Activated CD4-positive, alpha-beta T cell treated with anti-CD3 and anti-CD28 coated beads, Interleukin-2, amount 50 U/mL, for 1 hour (primary cell): ENCODE data around the gene FICD.
"Not testable (repeated sequence)": the region's sequence is repeated elsewhere in the genome, so short reads cannot be mapped to it uniquely, and the experiment has no call there.

Experiments
- DNase-seq: peaks from one replicate; pipeline ENCODE4 v3.0.0-alpha.2; 2020

FICD gene

DNA sequence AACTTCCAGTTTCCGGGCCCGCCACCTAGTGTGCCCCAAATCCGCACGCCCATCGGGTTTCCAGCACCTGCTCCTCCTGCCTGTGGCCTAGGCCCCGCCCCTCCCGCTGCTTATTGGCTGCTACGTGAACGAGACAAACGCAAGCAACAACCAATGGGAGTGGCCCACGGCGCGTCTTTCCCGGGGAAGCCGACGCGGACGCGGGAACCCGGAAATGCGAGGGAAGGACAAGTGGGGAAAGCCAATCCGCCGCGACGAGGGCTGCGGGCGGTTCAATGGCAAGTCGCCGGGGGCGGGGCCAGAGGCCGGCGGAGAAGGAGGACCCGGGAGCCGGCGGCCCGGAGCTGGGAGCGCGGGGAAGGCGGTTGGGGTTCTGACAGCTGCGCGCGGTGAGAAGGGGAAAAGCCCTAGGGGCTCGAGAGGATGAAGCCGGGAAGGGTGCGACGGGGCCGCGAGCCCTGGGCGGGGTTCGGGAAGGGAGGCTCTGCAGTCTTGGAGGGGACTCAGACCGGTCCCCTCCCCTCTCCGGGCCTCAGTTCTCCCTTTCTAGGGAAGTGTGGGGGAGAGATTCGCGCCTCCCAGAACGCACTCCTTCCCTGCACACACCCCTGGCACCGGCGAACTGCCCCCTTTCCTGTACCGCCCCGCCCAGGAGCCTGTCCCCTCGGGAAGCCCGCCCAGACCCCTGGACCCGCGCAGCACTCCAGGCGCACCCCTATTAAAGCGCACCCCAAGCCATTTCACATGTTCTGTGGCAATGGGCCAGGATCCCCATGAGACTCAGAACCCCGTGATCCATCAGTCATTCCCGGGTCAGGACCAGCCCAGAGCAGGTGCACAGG, at the start of gene FICD:
Gene FICD (plus strand): TSS at position 305 of the 842 bp plus-strand sequence. CDS start 1,696 bp downstream, outside the sequence.
- DNase-seq: peak; percentile 99

DNA sequence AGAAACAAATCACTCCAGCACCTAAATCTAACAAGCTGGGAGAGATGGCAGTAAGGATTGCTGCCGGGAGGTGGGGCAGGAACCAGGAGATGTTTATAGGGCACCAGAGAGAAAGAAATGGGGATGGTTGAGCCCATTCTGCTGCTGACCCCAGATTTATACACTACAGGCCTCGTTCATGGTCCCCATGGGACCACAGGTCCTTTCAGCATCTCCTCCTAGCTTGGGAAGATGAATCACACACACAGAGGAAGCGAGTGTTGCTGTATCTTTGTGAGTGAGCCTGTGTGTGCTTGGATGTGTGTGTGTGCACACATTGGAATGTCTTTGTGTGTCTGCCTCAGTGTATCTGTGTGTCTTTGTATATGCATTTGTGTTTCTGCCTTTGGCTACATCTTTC, 49.7 kb upstream of the FICD start:
- DNase-seq: no peak

DNA sequence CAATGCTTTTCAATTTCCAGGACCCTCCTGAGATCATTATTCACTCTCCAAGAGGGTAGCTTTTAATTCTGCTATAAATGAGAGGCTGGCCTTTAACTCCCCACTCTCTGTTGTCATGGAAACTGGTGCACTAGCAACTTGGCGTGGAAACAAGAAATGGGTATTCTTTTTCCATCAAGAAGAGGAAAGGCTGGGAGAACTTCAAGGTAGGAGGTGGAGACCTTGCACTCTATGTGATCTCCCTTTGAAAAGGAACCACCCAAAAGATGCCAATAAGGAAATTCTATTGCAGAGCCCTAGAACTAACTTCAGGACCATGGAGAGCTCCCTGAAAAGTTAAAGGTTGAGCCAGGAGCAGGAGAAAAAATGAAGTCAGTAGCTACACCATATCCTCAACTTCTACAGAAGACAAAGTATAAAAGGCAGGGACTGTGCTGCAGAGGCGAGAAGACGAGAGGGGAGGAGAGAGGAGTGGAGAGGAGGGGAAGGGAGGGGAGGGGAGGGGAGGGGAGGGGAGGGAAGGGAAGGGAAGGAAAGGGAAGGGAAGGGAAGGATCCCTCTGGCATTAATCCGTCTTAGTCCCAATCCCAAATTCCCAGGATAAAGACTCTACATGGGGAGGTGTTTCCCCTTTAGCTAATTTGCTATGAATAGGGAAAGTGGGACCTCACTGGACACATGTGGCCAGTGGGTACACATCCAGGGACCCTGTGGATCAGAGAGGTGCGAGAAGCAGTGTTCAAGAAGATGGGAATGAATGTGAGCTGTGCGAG, 46.7 kb upstream of the FICD start:
- no peak for DNase-seq

DNA sequence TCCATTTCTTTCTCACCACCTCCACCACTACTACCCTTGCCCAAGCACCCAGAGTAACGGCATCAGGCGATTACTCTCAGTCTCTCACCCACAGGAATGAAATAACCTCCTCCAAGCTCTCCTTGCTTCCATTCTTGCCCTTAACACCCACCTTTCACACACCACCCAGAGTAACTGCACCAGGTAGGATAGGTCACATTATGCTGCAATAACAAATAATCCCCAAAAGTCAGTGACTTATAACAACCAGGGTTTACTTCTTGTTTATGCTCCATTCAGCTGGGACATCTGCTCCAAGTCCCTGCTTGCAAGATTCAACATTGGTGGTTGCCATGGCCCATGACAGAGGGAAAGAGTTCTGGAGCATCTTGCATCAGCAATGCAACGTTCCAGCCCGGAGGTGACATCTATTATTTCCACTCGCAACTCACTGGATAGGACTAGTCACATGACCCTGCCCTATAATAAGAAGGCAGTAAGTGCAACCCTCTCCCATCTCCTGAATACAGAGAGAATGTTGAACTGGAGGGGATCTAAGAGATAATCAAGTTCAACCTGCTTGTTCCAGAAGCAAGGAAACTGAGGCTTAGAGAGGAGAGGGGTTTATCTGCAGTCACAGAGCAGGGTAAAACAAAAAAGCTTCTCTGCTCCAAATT, 41.5 kb upstream of the FICD start:
- no peak for DNase-seq

DNA sequence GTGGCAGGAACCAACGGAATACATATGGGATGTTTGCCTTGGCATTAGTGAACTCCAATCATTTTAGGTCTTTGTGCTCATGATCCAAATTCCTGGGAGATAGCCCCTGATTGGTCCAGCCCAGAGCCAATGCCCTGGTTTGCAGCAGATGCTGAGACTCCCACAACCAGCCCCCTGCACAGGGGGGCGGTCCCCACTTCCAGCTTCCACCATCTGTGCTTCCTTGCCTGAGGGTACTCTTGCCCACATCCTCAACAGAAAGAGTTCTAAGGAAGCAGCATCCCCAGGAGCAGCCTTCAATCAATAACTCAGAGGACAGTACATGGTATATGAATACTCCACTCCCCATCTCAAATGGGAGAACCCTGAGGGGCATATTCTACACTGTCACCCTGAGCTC, 39.7 kb upstream of the FICD start:
- no peak for DNase-seq

DNA sequence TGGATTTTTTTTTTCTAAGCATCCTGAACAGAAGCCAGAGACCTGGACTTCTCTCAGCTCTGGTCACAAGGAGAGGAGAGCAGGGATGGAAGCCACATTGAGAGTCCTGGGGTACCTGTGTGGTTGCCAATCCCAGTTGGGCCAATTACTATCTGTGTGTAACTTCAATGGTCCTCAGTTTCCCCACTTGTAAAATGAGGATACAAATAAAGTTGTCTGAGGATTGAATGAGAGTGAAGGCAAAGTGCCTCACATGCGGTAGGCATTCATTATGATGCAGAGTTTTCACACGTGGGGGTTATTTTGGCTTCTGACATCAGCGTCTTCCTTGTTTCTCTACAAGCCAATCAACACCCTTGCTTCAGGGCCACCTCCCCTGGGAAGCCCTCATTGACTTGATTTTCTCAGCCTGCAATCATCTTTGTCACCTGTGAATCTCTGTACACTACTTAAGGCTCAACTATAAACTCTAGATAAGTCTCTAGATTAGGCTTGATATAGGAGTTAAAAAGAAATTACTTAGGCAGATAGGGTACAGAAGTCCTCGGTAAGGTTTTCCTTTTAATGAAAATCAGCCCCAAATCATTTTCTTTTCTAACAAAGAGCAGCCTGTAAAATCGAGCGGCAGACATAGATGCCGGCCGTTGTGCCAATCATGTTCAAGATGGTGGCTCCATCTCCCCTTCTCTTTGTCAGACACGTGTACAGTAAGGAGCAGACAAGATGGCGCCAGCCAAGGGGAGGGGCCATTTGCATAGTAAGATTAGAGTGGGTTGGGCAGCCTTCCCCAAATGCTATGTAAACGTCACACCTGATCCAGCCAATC, 37.8 kb upstream of the FICD start:
- no peak for DNase-seq

DNA sequence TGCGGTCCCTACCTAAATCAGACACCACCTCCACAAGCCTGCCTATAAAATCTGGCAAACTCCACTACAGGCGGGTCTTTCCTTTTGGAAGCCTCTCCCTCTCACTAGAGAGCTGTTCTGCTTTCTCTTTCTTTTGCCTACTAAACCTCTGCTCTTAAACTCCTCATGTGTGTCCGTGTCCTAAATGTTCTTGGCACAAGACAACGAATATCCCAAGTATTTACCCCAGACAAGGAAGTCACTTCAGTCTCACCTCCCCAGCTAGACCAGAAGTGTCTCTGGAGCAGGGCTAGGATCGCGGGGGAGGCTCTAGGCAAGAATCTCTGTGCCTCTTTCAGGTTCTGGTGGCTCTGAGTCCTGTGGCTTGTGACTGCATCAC, 37.2 kb upstream of the FICD start:
- DNase-seq: no peak

DNA sequence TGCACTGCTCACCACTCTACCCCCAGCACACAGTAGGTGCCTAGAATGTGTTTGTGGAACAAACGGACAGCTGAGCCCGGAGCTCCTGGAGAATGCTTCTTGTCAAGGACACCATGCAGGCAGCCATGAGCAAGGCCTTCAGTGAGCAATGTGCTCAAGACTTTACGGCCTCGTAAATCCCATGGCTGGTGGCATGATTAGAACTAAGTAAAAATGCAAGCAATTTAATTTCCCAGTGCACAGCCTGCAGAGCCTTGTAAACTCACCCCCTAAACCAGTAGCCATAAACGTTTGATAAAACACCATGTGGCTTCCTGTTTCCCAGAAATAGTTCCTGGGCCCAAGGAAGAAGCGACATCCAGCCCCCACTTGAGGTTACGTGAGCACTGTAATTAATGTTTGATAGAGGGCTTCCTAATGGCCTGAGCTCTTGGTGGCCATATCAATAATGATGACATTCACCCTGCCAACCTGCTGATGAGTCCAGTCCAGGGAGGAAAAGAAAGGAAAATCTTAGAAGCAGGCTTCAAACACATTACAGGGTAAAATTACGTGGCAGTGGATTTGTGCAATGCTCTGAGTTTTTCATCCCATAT, 36.4 kb upstream of the FICD start:
- DNase-seq: no peak

DNA sequence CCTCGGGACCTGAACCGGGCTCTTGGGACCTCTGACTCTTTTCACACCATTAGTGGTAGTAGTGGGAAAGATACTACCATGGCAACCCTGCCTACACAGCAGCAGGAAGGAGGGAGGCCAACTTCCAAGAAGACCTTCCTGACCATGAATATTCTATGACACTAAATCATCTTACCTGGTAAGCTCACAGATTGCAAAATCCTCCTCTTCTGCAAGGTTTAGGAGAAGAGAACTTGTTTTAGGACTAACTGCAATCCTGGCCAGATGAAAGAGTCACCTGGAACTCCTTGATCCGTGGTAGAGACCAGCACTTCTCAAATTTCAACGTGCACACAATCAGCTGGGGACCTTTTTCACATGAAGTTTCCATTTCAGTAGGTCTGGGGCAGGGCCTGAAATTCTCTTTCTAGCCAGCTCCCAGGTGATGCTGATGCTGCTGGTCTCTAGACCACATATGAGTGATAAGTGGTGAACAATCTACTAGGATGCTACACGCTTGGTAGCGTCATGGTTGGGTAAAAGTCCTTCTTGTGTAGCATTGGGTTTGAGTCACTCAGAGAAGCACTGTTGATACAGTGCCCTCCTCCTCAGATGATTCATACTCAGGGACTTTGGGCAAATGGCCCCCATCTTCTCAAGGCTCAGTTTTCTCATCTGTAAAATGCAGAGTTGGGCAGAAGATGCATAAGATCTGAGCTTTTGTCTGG, 35.6 kb upstream of the FICD start:
- DNase-seq: no peak

DNA sequence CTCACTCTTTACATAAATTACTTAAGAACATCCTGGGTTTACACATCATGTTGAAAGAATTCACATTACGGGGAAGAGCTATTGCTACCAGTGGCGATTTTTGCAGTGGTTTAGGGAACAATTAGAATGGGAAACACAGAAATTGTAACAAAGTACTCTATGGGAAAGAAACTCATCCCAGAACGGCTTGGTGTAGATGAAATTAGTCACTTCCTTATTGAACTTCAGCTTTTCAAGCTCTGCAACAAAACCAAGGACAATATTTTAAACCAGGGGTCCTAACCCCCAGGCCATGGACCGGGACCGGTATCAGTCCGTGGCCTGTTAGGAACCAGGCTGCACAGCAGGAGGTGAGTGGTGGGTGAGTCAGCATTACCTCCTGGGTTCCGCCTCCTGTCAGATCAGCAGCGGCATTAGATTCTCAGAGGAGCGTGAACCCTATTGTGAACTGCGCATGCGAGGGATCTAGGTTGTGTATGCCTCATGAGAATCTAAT, 32.3 kb upstream of the FICD start:
- DNase-seq: no peak

DNA sequence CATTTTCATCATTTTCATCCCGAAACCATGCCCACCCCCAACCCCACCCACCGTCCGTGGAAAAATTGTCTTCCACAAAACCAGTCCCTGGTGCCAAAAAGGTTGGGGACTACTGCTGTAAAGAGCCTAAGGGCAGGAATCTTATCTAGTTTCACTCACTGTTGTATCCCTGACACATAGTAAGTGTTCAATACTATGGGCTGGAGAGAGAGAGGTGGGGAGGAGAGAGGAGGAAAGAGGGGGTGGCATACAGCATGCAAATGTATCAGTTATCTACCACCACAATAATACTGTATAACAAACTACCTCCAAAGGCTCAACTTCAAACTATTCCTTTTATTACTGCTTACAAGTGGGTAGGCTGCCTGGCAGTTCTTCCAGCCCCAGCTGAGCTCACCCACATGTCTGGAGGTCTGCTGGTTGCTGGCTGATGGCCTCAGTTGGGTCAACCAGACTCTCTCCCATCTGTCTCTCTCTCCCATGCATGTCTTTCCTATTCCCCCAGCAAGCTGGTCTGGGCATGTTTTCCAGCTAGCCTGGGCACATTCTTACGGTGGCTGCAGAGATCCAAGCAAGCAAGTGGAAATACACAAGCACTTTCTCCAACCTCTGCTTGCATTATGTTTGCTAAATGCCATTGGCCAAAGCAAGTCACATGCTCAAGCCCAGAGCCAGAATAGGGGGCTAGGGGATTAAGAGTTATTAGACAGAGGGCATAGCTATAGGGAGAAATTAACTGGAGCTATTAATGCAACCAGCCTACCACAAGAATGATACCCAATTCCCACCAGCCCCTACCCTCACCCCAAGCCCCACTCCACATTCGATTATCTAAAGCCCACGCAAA, 31.6 kb upstream of the FICD start:
- DNase-seq: no peak

DNA sequence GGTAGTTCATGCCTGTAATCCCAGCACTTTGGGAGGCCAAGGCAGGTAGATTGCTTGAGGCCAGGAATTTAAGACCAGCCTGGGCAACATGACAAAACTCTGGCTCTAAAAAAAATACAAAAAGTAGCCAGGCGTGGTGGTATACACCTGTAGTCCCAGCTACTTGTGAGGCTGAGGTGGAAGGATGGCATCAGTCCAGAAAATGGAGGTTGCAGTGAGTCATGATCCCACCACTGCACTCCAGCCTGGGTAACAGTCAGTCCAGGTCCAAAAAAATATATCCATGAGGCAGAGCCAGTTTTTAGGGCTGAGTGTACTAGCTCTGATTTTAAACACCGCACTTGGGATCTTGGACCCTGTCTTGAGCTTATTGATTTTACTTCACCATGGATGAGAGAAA, 30.6 kb upstream of the FICD start:
- DNase-seq: no peak

DNA sequence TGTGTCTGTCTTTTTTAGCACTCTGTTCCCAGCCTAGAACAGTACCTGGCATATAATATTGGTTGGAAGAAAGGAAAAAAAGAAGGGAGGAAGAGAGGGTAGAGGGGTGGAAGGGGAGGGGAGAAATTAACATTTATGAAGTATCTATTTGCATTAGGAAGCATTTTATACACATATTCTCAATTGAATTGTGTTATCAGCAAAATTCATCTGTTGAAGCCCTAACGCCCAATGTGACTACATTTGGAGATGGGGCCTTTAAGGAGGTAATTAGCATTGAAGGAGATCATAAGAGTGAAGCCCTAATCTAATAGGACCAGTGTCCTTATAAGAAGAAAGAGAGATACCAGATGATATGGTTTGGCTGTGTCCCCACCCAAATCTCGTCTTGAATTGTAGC, 30.2 kb upstream of the FICD start:
- no peak for DNase-seq

DNA sequence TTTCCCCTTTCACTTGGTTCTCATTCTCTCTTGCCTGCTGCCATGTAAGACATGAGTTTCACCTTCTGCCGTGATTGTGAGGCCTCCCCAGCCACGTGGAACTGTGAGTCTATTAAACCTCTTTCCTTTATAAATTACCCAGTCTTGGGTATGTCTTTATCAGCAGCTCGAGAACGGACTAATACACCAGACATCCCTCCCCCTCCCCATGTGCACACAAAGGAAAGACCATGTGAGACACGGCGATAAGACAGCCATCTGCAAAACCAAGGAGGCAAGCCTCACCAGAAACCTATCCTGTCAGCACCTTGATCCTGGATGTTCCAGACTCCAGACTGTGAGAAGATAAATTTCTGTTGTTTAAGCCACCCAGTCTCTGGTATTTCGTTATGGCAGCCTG, 29.7 kb upstream of the FICD start:
- DNase-seq: not testable (repeated sequence)

DNA sequence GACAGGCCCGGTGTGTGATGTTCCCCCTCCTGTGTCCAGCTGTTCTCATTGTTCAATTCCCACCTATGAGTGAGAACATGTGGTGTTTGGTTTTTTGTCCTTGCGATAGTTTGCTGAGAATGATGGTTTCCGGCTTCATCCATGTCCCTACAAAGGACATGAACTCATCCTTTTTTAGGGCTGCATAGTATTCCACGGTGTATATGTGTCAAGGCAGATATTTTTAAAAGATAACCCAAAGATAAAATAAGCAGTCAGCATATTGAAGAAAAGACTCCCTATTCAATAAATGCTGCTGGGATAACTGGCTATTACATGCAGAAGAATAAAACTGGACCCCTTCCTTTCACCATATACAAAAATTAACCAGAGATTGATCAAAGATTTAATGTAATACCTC, 28.0 kb upstream of the FICD start:
- DNase-seq: not testable (repeated sequence)

DNA sequence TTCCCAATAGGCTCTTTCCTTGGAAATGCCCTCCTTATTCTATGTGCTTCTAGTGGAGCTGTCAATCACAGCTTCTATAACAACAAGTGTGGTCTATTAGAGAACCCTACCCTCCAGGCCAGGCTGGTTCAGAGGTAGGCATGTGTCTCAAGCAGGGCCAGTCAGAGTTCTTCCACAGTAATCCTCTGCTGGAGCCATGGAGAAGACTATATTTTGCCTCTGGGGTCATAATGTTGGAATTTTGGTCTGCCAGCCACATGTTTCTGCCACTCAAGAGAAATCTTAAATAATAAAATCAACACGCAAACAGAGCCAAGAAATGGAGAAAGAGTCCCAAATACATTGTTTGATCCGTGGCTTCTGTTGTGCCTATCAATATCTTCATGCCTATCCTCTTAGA, 23.8 kb upstream of the FICD start:
- no peak for DNase-seq

DNA sequence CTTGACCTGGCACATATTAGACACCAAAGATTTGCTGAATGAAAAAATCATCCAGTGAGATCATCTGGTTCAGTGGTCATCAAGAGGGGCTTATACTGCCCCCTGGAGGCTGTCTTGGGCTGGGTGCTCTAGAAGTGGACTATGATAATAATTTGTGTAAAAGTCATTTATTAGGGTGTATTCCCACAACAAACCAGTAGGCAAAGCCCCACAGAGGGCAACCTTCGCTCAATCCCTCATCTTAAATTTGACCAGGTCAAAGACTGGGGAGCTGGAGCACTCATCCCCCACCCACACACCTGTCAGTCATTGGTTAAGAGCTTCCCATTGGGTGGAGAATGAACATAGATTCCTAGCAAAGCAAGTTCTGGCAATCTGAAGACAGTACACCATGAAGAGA, 20.0 kb upstream of the FICD start:
- no peak for DNase-seq

DNA sequence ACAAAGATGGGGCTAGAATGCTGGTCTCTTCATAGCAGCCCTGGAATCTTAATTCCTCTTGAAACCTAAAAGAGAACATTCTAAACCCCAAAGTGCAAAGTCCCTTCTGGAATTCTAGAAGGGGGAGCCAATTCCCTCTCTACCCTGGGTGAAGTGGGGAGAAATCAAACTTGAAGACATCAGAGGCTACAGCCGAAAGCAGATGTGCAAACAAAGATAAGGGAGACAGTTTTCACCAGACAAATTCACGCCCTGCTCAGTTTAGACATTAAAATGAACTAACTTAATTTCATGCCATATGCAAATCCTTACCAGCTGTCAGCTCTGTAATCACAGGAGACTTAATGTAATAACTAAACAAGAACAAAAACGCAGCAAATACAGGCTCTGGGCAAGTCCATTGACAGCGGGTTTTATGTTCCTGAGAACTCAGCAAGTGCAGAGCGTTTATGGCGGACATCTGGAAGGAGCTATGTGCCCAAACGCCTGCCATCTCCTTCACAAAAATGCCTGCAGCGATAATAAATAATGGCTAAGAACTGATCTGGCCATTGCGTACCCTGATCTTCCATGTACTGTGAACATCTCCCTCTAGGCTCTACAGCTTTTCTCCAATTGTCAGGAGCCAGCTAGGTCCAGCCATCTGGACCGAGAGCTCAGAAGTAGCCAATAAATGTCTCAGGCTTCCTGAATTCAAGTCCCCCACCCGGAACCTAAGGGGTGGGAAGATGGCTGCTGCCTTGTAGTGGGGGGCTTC, 19.1 kb upstream of the FICD start:
- no peak for DNase-seq

DNA sequence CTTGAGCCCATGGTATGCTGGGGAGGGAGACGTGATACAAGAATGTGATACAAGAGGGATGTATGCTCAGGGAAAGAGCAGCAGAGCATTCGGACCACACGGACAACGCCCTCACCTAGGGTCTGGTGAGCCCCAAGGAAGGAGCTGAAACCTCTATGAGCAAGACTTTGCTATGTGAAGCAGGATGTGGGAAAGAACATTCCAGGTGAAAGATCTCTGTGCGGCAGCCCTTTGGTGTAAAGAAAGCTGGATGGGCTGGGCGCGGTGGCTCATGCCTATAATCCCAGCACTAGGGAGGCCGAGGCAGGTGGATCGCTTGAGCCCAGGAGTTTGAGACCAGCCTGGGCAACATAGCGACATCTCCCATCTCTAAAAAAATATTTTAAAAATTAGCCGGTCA, 16.9 kb upstream of the FICD start:
- no peak for DNase-seq

DNA sequence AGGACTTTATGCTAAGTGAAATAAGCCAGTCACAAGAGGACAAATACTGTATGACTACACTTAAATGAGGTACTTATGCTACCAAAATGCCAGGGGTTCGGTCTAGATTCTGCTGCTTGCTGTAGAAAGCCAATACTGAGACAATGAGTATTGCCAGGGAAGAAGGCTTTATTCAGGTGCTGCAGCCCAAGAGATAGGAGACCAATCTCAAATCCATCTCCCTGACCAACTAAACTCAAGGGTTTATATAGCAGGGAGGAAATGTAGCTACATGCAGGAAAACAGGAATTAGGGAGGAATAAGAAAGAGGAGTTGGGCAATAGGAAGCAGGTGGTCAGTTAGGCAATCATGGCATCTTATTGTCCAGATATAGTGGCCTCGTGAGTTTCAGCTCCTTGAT, 12.2 kb upstream of the FICD start:
- DNase-seq: no peak
